Measurements from ENCODE around the gene CNGA1. TPM values are rescaled to one million over a fixed set of nuclear protein-coding genes. Genes with fewer than 3 reads are reported as not detected.

The CNGA1 gene
- total RNA-seq, 2 experiments from 2014 or later: 0.70 TPM; not detected in 1

GRCh38 chr4:48030470-48030869 lies 14.0 kb upstream of the CNGA1 start:
- Mint-ChIP-seq H3K4me1 (ENCODE audit: low read depth) (peaks cover 36% of the 10 kb centered on the region), H3K27me3 (peaks cover 4% of the 10 kb centered on the region)
- CTCF ChIA-PET: no interaction called here

GRCh38 chr4:48028696-48029095 lies 12.2 kb upstream of the CNGA1 start:
- H3K4me1 Mint-ChIP-seq (ENCODE audit: low read depth): peaks cover 21% of the 10 kb centered on the region
- POLR2A ChIA-PET: interaction anchor here (0.7 kb wide), 1 partner anchor 13 kb away, joined by 3 read pairs; no protein-coding TSS in a partner anchor
- DNase-seq: no peak
- intact Hi-C loops (cut with micrococcal nuclease): no loop called here
- no peaks in the 10 kb centered on the region for H3K9me3 Mint-ChIP-seq
- H3K4me3 Mint-ChIP-seq: no peak overlapping the region
- peaks cover 10% of the 10 kb centered on the region for H3K27me3 Mint-ChIP-seq
- no peaks in the 10 kb centered on the region for H3K36me3 Mint-ChIP-seq
- no peak overlapping the region for H3K27ac Mint-ChIP-seq
- CTCF ChIA-PET: interaction anchor here (1.6 kb wide), 1 partner anchor 58 kb away, joined by 3 read pairs; no protein-coding TSS in a partner anchor

More at GRCh38 chr4:48030470-48030869, 14.0 kb upstream of the CNGA1 start:
- POLR2A ChIA-PET: no interaction called here
- DNase-seq: no peak
- no peaks in the 10 kb centered on the region for H3K36me3 Mint-ChIP-seq
- intact Hi-C loops (cut with micrococcal nuclease): no loop called here
- H3K4me3 Mint-ChIP-seq: no peak overlapping the region
- no peak overlapping the region for H3K27ac Mint-ChIP-seq
- no peaks in the 10 kb centered on the region for H3K9me3 Mint-ChIP-seq

- no peak for DNase-seq
- H3K9me3 Mint-ChIP-seq: no peaks in the 10 kb centered on the region
- no peaks in the 10 kb centered on the region for H3K36me3 Mint-ChIP-seq
- H3K27me3 Mint-ChIP-seq: peaks cover 12% of the 10 kb centered on the region
- H3K4me3 Mint-ChIP-seq: no peak overlapping the region
- peaks cover 21% of the 10 kb centered on the region for H3K4me1 Mint-ChIP-seq (ENCODE audit: low read depth)
- POLR2A ChIA-PET: interaction anchor here (0.9 kb wide), 1 partner anchor 8 kb away, joined by 5 read pairs; no protein-coding TSS in a partner anchor
- CTCF ChIA-PET: interaction anchor here (0.5 to 1.5 kb wide), 4 partner anchors 9 to 62 kb away, joined by 3 to 6 read pairs (median 4); no protein-coding TSS in a partner anchor
- H3K27ac Mint-ChIP-seq: no peak overlapping the region
- intact Hi-C loops (cut with micrococcal nuclease): loop anchor here (1.0 kb wide), 1 partner anchor 9 kb away; no protein-coding TSS in a partner anchor
Observed at GRCh38 chr4:48027653-48028052, 11.2 kb upstream of the CNGA1 start.

- H3K9me3 Mint-ChIP-seq: no peaks in the 10 kb centered on the region
- intact Hi-C loops (cut with micrococcal nuclease): no loop called here
Observed at GRCh38 chr4:48025005-48025404, 8.5 kb upstream of the CNGA1 start.

DNA sequence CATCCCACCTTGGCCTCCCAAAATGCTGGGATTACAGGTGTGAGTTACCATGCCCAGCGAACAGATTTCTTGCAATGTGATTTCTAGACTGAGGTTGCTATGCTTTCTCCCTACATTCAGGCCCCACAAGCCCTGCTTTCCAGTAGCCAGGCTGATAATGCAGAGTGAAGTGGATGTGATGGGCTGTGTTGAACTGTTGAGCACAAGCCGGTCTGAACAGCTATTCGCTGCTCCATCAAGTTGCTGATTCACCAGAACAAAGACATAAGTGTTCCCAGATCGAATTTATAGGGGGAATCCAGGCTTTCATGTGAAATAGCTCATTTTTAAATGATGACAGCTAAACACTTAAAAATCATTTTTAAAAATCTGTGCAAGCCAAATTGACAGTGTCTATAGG lies 8.0 kb upstream of the CNGA1 start:
- Mint-ChIP-seq H3K27me3 (peaks cover 15% of the 10 kb centered on the region), H3K4me3 (no peak overlapping the region), H3K36me3 (no peaks in the 10 kb centered on the region), H3K9me3 (no peaks in the 10 kb centered on the region), H3K4me1 (ENCODE audit: low read depth) (peaks cover 32% of the 10 kb centered on the region), H3K27ac (no peak overlapping the region)
- CTCF ChIA-PET: interaction anchor here (0.7 to 1.5 kb wide), 5 partner anchors 10 to 88 kb away, joined by 3 to 9 read pairs (median 3); no protein-coding TSS in a partner anchor
- intact Hi-C loops (cut with micrococcal nuclease): no loop called here
- POLR2A ChIA-PET: no interaction called here
- DNase-seq: no peak

More at GRCh38 chr4:48025005-48025404, 8.5 kb upstream of the CNGA1 start:
- POLR2A ChIA-PET: no interaction called here
- H3K36me3 Mint-ChIP-seq: no peaks in the 10 kb centered on the region
- CTCF ChIA-PET: interaction anchor here (0.9 to 1.5 kb wide), 4 partner anchors 9 to 88 kb away, joined by 3 to 9 read pairs (median 3); no protein-coding TSS in a partner anchor
- DNase-seq: no peak
- H3K27me3 Mint-ChIP-seq: peaks cover 13% of the 10 kb centered on the region
- H3K4me1 Mint-ChIP-seq (ENCODE audit: low read depth): peaks cover 31% of the 10 kb centered on the region
- no peak overlapping the region for H3K4me3 Mint-ChIP-seq
- H3K27ac Mint-ChIP-seq: no peak overlapping the region

DNA sequence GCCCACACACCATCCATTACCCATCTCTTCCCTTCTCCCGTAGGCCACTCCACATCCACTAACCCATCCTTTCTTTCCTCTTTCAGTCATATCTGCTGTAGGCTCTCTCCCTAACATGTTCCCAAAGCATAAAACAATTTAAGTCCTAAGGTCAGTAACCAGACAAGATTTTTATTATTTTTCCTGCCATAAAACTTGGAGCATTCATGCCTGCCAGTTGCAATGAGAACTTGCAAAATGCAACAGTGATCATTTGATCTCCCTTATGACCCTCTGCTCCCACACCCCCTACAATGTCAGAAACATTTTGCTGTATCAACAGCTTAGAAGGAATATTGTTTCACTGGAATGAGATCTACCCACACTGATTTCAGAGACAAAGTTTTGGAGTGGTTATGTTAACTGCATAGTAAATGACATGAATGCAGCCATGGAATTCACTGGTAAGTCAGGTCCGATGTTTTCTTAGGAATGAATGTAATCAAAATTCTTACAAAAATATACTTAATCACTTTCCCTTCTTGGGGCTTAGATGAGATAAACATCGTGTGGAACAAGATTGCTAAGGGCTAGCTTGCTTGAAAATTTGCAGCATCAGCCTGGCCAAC lies 5.8 kb upstream of the CNGA1 start:
- intact Hi-C loops (cut with micrococcal nuclease): no loop called here

DNA sequence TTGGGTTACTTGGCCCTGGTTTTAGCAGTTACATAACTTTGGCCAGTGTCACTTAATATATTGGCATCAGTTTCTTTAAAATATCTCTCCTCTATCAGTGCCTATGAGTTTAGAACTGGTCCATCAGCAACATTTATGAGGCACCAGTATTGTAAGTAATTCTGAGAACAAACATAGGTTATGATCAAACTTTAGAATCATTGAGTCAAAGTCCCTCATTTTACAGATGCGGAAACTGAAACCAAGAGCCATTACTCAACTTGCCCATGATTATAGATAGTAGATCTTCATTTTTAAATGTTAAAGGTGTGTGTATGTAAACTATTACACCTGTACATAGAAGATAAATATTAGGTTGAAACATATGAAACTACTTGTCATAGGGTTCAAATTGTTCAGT lies 4.6 kb upstream of the CNGA1 start:
- H3K27ac Mint-ChIP-seq: no peak overlapping the region
- no peaks in the 10 kb centered on the region for H3K36me3 Mint-ChIP-seq
- H3K4me1 Mint-ChIP-seq (ENCODE audit: low read depth): peaks cover 20% of the 10 kb centered on the region
- no peaks in the 10 kb centered on the region for H3K9me3 Mint-ChIP-seq
- ChIA-PET POLR2A (interaction anchor here (1.1 to 1.9 kb wide), 2 partner anchors 15 to 26 kb away, joined by 3 to 8 read pairs; no protein-coding TSS in a partner anchor), CTCF (interaction anchor here (3.9 kb wide), 1 partner anchor 14 kb away, joined by 37 read pairs; no protein-coding TSS in a partner anchor)
- intact Hi-C loops (cut with micrococcal nuclease): loop anchor here (1.0 kb wide), 2 partner anchors 15 to 26 kb away; no protein-coding TSS in a partner anchor
- peaks cover 16% of the 10 kb centered on the region for H3K27me3 Mint-ChIP-seq
- DNase-seq: no peak
- no peak overlapping the region for H3K4me3 Mint-ChIP-seq

More for the DNA sequence above, 5.8 kb upstream of the CNGA1 start:
- Mint-ChIP-seq H3K27ac (no peak overlapping the region), H3K27me3 (peaks cover 15% of the 10 kb centered on the region), H3K4me3 (no peak overlapping the region), H3K9me3 (no peaks in the 10 kb centered on the region), H3K36me3 (no peaks in the 10 kb centered on the region), H3K4me1 (ENCODE audit: low read depth) (peaks cover 20% of the 10 kb centered on the region)
- POLR2A ChIA-PET: no interaction called here
- DNase-seq: no peak
- CTCF ChIA-PET: no interaction called here

DNA sequence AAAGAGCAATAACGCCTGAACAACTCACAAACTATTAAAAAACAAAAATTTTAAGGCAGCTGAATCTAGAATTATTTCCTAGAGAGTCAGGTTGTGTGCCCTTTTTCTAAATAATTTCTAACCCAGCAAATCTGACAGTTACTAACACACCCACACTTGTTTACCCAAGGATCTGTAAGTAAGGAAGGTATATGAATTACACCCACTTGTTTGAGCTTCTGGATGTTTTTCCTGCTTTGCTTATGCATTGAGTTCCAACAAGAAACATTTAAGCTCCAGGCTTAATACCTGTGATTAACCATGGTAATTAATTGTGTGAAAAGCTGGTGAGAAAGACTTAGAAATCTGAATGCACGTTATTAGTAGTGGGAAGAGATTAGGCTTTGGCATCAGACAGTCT lies 1.6 kb upstream of the CNGA1 start:
- ChIA-PET POLR2A (no interaction called here), CTCF (interaction anchor here (0.6 to 3.9 kb wide), 9 partner anchors 15 to 127 kb away, joined by 3 to 37 read pairs (median 5); no protein-coding TSS in a partner anchor)
- Mint-ChIP-seq H3K9me3 (no peaks in the 10 kb centered on the region), H3K36me3 (no peaks in the 10 kb centered on the region), H3K4me1 (ENCODE audit: low read depth) (peaks cover 25% of the 10 kb centered on the region), H3K27ac (no peak overlapping the region), H3K27me3 (peaks cover 20% of the 10 kb centered on the region), H3K4me3 (no peak overlapping the region)
- intact Hi-C loops (cut with micrococcal nuclease): loop anchor here (5.0 kb wide), 1 partner anchor 69 kb away; no protein-coding TSS in a partner anchor
- no peak for DNase-seq

GRCh38 chr4:48017108-48017571 lies 659 bp upstream of the CNGA1 start:
- CTCF ChIA-PET: interaction anchor here (1.3 to 3.9 kb wide), 6 partner anchors 14 to 128 kb away, joined by 5 to 37 read pairs (median 6); no protein-coding TSS in a partner anchor

DNA sequence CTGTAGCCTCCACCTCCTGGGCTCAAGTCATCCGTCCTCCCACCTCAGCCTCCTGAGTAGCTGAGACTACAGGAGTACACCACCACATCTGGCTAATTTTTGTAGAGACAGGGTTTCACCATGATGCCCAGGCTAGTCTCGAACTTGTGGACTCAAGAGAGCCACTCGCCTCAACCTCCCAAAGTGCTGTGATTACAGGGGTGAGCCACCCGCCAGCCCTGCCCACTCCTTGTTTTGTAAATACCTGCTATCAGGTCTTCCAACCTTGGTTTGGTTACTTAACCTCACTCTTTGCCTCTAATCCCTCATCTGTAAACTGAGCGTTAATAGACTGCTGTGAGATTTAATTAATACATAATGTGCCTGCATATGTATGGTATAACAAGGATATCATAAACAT lies 803 bp downstream of the CNGA1 start:
- Mint-ChIP-seq H3K9me3 (no peaks in the 10 kb centered on the region), H3K27me3 (peaks cover 27% of the 10 kb centered on the region), H3K4me3 (peak overlapping the region; percentile 73), H3K27ac (no peak overlapping the region), H3K4me1 (ENCODE audit: low read depth) (peaks cover 15% of the 10 kb centered on the region), H3K36me3 (no peaks in the 10 kb centered on the region)
- intact Hi-C loops (cut with micrococcal nuclease): loop anchor here (1.0 to 5.0 kb wide), 4 partner anchors 21 to 101 kb away; partner anchors contain the start of gene NFXL1
- ChIA-PET POLR2A (interaction anchor here (0.7 kb wide), 1 partner anchor 13 kb away, joined by 3 read pairs; no protein-coding TSS in a partner anchor), CTCF (interaction anchor here (2.1 kb wide), 1 partner anchor 12 kb away, joined by 7 read pairs; no protein-coding TSS in a partner anchor)
- no peak for DNase-seq

More at GRCh38 chr4:48017108-48017571, 659 bp upstream of the CNGA1 start:
- no peaks in the 10 kb centered on the region for H3K36me3 Mint-ChIP-seq
- H3K4me3 Mint-ChIP-seq: peak overlapping the region; percentile 73
- H3K9me3 Mint-ChIP-seq: no peaks in the 10 kb centered on the region
- POLR2A ChIA-PET: no interaction called here
- intact Hi-C loops (cut with micrococcal nuclease): loop anchor here (2.0 to 5.0 kb wide), 2 partner anchors 70 to 102 kb away; partner anchors contain the start of gene NFXL1
- H3K27me3 Mint-ChIP-seq: peaks cover 21% of the 10 kb centered on the region
- no peak overlapping the region for H3K27ac Mint-ChIP-seq
- DNase-seq: peak; percentile 59
- peaks cover 25% of the 10 kb centered on the region for H3K4me1 Mint-ChIP-seq (ENCODE audit: low read depth)

GRCh38 chr4:48015216-48015615 lies 1.3 kb downstream of the CNGA1 start:
- POLR2A ChIA-PET: no interaction called here
- no peaks in the 10 kb centered on the region for H3K9me3 Mint-ChIP-seq

GRCh38 chr4:48012824-48013223 lies 3.7 kb downstream of the CNGA1 start:
- Mint-ChIP-seq H3K36me3 (no peaks in the 10 kb centered on the region), H3K27me3 (peaks cover 28% of the 10 kb centered on the region), H3K4me3 (no peak overlapping the region), H3K27ac (no peak overlapping the region), H3K4me1 (ENCODE audit: low read depth) (peaks cover 10% of the 10 kb centered on the region), H3K9me3 (no peaks in the 10 kb centered on the region)
- POLR2A ChIA-PET: no interaction called here
- no peak for DNase-seq
- intact Hi-C loops (cut with micrococcal nuclease): no loop called here
- CTCF ChIA-PET: no interaction called here

More at GRCh38 chr4:48015216-48015615, 1.3 kb downstream of the CNGA1 start:
- H3K4me1 Mint-ChIP-seq (ENCODE audit: low read depth): peaks cover 14% of the 10 kb centered on the region
- no peak overlapping the region for H3K27ac Mint-ChIP-seq
- no peak for DNase-seq
- peaks cover 31% of the 10 kb centered on the region for H3K27me3 Mint-ChIP-seq
- CTCF ChIA-PET: interaction anchor here (2.1 kb wide), 1 partner anchor 12 kb away, joined by 7 read pairs; no protein-coding TSS in a partner anchor
- H3K4me3 Mint-ChIP-seq: no peak overlapping the region
- intact Hi-C loops (cut with micrococcal nuclease): loop anchor here (5.0 kb wide), 1 partner anchor 72 kb away; no protein-coding TSS in a partner anchor
- no peaks in the 10 kb centered on the region for H3K36me3 Mint-ChIP-seq
